GM12878 (cell line): ENCODE results near the gene ADCY2.

ENCODE experiments used
- ATF2 ChIP-seq: IDR thresholded peaks from 2 replicates; pipeline ENCODE4 v1.6.1; 2012; ENCODE audit warnings: low read length, inconsistent platforms
- ATF7 ChIP-seq: fragments of 450-650 bp; IDR thresholded peaks from 2 replicates; pipeline ENCODE4 v1.6.1; 2016; ENCODE audit warnings: low read depth, mild to moderate bottlenecking
- CTCF ChIP-seq, 3 experiments: IDR thresholded peaks in 2 of 3; conservative IDR thresholded peaks in 1 of 3; 2 replicates each; pipeline ENCODE4 v1.5.1; 2011; ENCODE audit warnings: low read depth in 3 of 3, low read length in 3 of 3, mild to moderate bottlenecking in 3 of 3, control low read depth in 2 of 3, moderate library complexity in 2 of 3, inconsistent platforms in 1 of 3, mixed read lengths in 1 of 3; ENCODE audit not compliant: control insufficient read depth in 2 of 3, insufficient read depth in 1 of 3; ENCODE audit errors: extremely low read depth in 1 of 3
- PAX5 ChIP-seq: IDR thresholded peaks from 2 replicates; pipeline ENCODE4 v1.6.1; 2011; ENCODE audit warnings: low read depth, low read length, borderline replicate concordance
- RBBP5 ChIP-seq: fragments of 200-600 bp; sonication (generic); conservative IDR thresholded peaks from 2 replicates; pipeline ENCODE4 v1.6.1; 2016

DNA sequence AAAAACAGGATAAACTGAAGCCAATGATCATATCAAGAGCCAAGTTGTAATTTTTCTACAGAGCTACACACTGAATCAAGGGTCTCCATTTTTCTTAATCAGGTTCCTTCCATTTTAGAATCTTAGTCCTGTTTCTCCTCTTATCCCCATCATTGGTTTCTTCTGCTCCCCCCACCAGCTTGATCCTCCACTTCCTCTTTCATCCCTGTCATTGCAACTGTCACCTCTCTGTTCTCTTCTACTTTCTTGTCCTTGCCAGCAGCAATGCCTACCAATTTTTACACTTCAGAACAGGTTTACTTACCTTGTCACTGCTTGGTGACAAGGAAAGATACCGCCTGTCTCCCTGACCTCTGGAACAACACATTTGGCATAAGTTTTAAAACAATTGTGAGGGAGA, 357.7 kb downstream of the ADCY2 start:
- no peak for TF ChIP-seq ATF7
- TF ChIP-seq RBBP5 = no peak
- no peak for TF ChIP-seq ATF2
- no peak for TF ChIP-seq CTCF (IDR thresholded peaks at IDR 0.05 in 2 of 3, conservative IDR thresholded peaks at IDR 0.05 in 1 of 3; ENCODE audit: control insufficient read depth in 2 of 3, extremely low read depth in 1 of 3, insufficient read depth in 1 of 3, low read depth in 3 of 3, low read length in 3 of 3)
- TF ChIP-seq PAX5 = no peak
